Gastroesophageal sphincter (tissue), 3 donors: Measurements from ENCODE around the gene LNX2.

ENCODE experiments used
- EP300 ChIP-seq: sonication (generic); formaldehyde crosslinking; IDR thresholded peaks from one replicate; pipeline ENCODE4 v1.6.1; 2017; ENCODE audit warnings: antibody characterized with exemption, mild to moderate bottlenecking
- TF ChIP-seq, protein P1 (sequence below), 4 experiments: fragments of 200-600 bp in 2 of 4; fragments of 450-650 bp in 2 of 4; sonication (generic) in 1 of 4; IDR thresholded peaks; one replicate each; pipeline ENCODE4 v1.5.1; 2017 to 2019; ENCODE audit warnings: antibody characterized with exemption in 4 of 4, mild to moderate bottlenecking in 2 of 4, moderate library complexity in 2 of 4

DNA sequence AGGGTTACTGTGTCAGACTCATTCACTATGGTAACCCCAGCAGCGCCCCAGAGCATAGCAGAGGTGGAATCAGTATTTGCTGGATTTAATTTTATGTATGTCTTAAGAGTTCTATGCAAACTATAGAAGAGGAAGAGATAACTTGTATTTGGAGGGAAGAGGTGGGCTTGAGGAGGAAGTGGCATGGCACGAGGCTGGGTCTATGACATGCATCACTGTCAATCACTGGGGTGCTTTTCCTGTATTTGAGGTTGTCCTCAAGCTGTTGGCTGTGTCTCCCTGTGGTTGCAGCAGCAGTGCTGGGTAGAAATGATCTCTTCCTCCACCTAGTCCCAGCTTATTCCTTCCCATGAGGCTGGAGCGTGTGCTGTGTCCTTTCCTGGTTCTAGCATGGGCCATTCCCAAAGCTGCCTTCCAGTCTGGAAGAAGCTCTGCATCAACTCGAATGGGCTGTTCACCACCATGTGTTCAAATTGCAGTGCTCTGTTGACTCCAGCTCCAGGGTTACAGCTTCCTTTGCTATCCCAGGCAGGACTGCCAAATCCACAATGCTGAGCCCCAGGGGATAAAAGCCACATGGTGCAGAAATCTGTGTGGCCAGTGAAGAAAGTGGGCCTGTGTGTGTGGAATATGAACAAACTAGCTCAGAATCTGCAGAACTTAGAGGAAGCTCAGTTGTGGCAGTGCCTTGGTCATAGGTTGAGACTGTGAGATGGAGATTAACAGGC is 96.8 kb downstream of the LNX2 start:
- TF ChIP-seq, protein P1, sequence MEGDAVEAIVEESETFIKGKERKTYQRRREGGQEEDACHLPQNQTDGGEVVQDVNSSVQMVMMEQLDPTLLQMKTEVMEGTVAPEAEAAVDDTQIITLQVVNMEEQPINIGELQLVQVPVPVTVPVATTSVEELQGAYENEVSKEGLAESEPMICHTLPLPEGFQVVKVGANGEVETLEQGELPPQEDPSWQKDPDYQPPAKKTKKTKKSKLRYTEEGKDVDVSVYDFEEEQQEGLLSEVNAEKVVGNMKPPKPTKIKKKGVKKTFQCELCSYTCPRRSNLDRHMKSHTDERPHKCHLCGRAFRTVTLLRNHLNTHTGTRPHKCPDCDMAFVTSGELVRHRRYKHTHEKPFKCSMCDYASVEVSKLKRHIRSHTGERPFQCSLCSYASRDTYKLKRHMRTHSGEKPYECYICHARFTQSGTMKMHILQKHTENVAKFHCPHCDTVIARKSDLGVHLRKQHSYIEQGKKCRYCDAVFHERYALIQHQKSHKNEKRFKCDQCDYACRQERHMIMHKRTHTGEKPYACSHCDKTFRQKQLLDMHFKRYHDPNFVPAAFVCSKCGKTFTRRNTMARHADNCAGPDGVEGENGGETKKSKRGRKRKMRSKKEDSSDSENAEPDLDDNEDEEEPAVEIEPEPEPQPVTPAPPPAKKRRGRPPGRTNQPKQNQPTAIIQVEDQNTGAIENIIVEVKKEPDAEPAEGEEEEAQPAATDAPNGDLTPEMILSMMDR (IDR thresholded peaks at IDR 0.05): no peak
- TF ChIP-seq EP300: no peak
